Activated CD4-positive, alpha-beta T cell treated with anti-CD3 and anti-CD28 coated beads, Interleukin-2, amount 50 U/mL, for 1 hour (primary cell): Measurements from ENCODE around the gene TERB1.

Source experiments
- DNase-seq: peaks from one replicate; pipeline ENCODE4 v3.0.0-alpha.2; 2020

TERB1 gene

DNA sequence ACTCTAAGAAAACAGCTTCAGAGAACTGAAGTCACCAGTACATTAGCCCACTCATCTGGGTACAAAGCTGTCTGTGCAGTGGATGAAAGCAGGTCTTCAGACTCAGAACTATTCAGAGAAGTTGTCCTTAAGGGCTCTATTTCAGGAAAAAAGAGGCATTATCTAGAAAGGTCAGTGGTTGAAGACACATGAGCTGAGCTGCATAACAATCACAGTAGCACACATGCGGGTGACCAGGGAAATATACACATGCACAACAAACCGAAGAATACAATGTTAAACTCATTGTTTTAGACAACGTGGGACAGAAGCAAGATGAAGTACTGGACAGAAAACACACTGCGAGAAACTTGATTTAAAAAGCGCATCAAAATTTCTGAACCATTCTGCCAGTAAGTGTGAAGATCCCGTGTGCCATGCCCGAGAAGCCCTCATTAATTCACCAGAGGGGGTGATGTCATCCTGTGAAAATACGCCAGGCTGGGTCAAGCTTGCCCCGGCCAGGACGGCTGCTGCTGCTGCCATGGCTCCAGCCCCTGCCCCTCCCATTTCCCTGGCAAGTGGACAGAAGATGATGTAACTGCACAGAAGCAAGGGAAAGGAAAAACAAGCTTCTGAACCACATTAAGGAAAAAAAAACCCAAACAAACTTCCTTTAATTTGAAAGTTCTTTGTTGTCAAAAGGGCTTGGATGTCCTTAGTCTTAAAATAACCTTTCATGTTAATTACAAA is 60.0 kb downstream of the TERB1 start:
- no peak for DNase-seq

DNA sequence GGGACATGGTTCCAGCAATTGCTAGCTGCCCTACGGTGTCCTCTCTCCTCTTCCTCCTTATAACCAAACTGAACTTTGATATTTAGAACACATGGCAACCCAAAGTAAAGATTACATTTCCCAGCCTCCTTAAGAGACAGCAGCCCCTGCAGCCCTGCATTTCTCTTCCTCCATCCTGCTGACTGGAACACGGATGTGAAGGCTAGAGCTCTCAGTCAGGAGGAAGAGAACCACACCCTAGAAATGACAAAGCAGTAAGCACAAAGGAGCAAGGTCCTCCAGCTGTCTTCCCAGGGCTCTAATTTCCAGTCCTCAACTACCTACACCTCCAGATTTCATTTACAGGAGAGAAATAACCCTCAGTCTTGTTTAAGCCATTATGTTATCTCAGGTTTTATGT is 60.9 kb downstream of the TERB1 start:
- no peak for DNase-seq

DNA sequence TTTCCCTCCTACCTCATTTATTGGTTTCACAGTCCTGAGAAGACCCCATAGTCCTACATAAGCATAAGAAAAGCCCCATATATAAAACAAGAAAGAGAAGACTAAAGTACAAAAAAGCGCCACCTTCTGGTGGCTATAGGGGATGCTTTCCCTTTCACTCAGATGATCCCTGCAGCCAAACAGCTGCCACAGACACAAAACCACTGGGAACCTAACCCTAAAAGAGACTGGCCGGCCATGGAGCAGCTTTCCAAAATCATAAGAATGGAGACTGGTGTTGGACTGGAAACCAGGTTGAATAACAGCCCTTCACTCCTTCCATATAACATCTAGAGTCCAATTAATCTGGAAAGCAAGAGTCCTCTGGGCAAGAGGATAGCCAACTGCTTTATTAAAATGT is 61.4 kb downstream of the TERB1 start:
- peak; percentile 16 for DNase-seq

DNA sequence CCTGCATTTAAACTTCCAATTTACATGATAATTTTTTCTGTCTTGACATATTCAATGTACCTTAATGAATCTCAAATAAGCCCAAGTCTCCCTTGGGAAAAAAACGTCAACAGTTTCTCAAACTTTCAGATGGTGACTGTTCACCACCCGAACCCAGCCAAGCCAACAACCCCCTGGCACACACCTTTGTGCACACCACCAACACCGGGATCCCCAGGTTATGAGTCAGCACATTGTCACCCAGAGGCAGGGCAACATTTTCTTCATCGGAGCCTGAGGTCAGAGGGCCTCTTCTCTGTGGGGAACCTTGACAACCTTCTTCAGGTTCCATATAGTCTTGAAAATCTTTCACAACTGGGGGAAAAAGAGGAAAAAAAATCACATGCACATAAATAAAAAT is 65.5 kb downstream of the TERB1 start:
- DNase-seq = no peak

DNA sequence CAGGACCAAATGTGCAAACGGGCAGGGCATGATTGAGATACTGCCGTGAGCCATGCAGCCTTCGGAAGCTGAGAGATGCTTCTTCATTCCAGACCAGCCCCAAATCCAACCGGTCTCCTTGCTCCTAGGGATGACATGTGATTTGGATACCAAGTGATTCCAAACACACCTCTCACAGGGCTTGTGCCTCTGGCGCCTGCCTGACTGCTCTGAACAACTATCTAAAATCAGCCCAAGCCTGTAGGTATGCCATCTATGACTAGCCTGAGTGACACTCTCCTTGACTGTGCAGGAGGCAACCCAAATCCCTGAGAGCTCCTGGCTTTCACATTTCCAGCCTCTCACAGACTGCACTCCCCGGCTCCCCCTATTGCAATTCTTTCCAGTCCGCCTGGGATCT is 70.3 kb downstream of the TERB1 start:
- DNase-seq = no peak

DNA sequence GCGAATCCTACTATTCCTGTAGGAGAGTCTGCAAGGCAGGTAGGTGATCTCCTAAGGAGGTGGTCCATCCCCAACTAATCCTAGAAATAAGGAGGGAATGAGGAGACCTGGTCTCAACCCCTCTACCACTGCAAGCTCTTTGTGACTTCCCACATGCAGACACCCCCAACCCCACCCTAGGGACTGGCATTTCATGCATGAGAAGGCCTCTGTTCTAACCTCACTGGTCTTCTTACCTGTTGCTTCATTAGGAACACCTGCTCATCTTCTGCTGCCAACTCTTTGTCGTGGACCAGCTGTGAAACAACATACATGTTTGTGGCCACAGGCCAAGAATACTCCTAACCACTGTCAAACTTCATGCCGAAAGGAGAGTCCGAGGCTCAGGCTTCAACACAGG is 72.6 kb downstream of the TERB1 start:
- DNase-seq = no peak

DNA sequence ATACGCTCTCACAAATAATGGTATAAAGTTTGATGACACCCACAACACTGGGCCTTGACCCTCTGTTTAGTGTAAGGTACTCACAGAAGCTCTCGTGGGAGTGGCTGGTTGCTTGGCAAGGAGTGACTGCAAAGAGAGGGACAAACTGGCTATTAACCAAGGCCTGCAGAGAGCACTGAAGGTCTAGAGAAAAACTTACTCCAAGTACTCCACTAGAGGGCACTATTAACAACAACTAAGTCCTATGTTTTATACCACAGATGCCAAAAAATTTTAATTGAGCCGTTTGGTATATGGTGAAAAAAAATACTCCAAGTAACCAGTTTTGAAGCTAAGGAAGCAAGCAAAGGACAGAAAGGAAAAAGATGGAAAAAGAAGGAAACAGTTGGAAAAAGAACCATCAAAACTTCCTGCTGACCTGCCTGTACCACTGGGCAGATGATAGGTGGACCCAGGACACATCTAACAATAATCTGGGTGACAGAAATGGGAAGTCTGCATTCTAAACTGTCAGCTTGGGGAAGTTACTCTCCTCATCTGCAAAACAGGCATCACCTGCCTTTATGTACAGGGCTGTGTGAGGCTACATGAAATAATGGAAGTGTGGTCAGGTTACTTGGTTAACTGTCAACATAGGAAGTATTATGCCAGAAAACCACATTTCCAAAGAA is 73.1 kb downstream of the TERB1 start:
- no peak for DNase-seq

DNA sequence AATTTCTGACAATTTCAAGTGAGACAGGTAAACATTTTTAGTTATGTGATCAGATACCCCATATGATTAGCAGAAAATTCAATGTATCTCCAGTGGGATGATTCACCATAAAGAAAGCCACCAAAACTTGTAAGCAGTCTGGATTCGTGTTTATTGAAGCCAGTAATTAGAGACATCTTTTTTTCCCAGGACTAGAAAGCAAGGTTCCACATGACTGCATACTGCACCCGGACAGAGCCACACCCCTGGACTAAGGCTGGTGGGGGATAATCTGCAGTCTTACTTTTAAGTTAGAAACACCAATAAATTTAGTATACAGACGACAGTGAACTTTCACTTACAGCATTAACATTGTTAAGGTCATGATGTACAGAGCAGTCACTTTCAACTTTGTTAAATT is 80.6 kb downstream of the TERB1 start:
- no peak for DNase-seq

DNA sequence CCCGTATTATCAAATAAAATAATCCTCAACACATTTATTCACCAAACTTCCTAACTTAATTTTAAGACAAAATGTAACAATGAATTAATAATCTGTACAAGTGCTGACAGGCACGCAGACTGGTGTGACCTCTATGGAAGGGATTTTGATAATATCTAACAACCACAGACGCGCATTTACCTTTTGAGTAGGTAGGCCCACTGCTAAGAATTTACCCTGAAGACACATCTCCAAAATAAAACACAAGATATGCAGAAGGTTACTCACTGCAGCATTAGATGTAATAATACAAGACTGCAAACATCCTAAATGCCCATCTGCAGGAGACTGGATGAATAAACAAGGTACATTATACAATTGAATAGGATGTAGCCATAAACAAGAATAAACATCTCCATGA is 82.1 kb downstream of the TERB1 start:
- DNase-seq = no peak

DNA sequence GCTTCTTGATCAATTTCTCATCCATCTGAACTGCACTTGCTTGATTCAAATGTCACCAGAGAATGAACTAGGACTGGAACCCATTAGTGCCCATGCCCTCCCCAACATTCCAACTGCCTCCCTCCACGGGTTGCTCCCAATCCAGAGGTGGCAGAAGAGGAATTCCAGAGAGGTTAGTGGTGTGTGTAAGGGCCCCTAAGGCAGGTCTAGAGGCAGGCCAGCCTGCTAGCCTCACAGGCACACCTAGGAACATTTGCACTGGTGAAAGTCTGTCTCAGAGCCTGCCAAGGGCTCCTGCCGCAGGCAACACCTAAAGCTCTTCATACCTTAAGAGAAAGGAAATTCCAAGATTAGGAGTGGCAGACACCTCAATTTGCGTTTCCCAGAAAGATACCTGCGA is 83.6 kb downstream of the TERB1 start:
- no peak for DNase-seq

DNA sequence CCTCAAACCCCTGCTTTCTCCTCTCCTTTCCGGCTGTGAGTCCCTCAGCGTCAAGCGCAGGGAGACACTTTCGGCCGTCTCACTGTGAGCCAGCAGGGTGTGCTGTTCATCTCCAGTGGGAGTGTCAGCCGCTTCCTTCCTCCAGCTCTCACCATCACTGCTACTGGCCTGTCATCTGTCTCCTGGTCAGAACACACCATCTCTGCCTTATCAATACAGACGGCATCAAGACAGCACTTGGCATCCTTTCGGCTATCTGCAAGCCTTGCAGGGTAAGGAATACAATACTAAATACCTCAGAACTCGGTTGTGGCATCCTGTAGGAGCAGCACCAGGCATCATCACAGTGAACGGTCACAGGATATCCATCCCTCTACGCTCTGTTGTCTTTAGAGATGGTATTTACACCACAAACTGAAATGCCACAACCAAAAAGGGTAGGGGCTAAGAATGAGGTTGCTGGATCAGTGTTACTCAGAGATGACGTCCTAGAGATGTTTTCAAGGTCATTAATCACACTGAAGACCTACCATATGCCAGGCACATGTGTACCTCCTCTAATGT is 84.2 kb downstream of the TERB1 start:
- DNase-seq = no peak

DNA sequence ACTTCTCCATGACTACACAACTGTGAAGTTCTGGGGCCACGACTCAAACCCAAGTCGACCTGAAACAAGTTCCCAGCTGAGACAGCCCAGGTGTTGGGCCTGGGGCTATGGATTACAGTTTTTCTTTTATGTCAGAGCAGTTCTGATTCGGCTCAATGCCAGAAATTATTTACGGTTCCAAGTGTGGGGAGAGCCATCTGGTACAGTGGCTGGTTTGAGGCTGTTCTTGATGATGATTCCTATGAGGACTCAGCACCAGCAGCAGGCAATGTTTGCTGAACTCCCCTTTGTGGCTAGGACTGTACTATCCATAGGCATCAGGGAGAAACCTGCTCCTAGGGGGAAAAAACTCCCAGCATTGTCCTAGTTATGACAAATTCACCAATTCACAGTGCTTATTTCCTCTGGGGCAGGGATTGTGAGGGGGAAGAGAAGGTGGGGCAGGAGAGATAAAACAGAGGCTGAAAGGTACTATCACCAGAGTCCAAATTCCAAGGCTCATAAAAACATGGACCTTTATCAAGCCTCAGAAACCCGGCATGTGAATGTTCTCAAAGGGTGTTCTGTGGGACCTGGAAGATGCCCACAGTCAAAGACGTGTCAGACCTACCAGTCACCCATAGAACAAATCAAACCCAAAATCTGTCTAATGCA is 86.6 kb downstream of the TERB1 start:
- no peak for DNase-seq

DNA sequence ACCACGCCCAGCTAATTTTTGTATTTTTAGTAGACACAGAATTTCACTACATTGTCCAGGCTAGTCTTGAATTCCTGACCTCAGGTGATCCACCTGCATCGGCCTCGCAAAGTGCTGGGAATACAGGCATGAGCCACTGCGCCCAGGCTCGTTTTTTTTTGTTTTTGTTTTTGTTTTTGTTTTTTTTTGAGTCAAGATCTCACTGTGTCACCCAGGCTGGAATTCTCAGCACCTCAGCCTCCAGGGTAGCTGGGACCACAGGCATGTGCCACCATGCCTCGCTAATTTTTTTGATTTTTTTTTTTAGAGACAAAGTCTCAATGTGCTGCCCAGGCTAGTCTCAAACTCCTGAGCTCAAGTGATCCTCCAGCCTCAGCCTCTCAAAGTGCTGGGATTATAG is 87.3 kb downstream of the TERB1 start:
- DNase-seq = no peak

DNA sequence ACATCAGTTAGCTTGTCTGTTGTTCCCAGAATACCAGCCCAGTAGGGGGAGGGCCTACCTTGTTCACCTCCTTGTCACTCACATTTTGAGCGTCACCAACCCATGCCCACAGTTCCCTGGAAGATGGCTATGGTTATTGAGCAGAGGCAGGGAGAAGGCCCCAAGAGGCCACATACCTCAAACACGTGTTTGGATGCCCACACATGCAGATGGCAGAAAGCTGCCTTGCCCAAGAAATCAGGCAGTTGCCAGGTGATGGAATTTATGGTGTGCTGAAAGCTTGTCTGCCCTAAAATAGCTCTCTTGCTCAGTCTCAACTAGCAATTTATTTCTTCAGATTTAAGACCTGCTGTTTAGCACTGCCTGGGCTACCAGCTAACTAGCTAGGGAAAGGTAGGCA is 88.3 kb downstream of the TERB1 start:
- no peak for DNase-seq

DNA sequence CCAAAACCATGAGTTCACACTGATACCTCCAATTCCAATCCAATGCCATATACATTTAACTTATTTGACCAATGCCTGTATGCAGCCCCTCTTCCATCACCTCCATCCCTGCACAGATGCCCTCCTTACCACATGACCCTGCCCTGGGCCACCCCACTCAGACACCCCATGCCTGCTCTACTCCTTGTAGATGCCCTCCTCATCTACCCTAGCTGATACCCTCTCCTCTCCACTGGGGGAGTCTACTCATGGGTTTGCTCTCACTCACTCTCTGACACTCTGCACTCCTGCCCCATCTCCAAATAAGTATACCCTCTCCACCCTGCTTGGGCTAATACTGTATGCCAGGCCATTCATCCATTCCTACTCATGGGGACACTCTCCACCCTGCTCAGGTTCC is 88.9 kb downstream of the TERB1 start:
- DNase-seq = no peak

DNA sequence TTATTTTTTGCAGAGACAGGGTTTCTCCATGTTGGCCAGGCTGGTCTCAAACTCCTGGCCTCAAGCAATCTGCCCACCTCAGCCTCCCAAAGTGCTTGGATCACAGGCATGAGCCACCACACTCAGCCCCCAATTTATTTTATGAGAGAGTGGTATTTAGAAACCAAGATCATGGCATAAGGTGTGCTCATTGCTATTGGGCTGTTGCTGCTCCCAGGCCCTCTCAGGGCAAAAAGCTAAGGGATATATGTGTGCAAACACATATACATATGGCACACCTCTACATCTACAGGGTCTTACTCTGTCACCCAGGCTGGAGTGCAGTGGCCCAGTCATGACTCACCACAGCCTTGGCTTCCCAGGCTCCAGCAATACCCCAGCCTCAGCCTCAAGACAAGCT is 89.8 kb downstream of the TERB1 start:
- no peak for DNase-seq

DNA sequence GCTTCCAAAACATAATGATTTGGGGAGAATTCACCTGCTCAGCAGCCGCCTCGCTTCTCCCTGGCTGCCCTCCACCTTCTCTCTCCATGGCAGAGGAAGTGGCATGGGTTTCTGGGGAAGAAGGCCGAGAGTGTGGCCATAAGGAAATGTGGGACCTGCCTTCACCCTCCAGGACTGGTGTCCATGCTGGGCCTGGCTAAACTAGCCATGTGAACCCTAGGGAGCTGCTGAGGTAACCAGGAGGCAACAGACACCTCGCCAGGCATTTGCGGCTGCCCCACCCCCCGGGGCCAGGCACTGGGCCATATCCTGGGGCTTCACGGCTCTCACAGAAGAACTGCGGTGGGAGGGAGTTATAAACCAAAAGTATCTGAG is 94.9 kb downstream of the TERB1 start:
- DNase-seq = no peak

DNA sequence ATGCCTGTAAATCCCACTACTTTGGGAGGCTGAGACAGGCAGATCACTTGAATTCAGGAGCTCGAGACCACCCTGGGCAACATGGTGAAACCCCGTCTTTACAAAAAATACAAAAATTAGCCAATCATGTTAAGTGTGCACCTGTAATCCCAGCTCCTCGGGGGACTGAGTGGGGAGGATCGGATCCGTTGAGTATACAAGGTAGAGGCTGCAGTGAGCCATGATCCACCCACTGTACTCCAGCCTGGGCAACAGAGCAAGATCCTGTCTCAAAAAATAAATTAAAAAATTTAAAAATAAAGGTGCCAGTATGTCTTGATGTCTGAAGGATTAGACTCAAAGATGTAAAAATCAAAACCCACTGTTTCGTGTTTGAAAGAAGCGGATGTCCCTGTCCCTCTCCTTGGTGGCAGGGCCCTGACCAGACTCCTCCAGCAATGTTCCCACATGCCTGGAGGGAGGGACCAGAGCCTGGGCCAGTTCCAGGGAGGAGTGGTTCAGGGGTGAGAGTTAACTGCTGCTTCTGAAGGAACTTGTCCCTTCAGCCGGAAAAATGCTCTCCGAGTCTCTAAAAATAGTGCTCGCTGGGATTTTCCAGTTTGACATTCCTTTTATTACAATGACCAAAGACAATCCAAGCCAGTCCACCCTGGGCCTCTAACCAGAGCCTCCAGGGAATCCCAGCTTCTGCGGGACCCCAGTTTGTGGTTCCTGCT is 95.4 kb downstream of the TERB1 start:
- DNase-seq = no peak
